ENCODE measurements around the gene ST7L.

- TF ChIP-seq SP1 (IDR thresholded peaks at IDR 0.05) (no peak), FOXK2 (IDR thresholded peaks at IDR 0.05) (no peak), TARDBP (IDR thresholded peaks at IDR 0.05) (no peak)
Measured at GRCh38 chr1:112603541-112603940, 15.4 kb downstream of the ST7L start.

All from HEK293T (cell line).